KOPT-K1 (cell line): Measurements from ENCODE around the gene C5orf58.
A peak's percentile ranks its signal among the peaks of the same experiment; 100 is the strongest.

ENCODE experiments used
- H3K27ac ChIP-seq: fragments of 200-600 bp; sonication (generic); 2 replicates; pipeline ENCODE4 v1.5.1; 2016; ENCODE audit warnings: antibody characterized with exemption, mild to moderate bottlenecking, low read depth, low read length; ENCODE audit not compliant: poor library complexity, severe bottlenecking
- H3K36me3 ChIP-seq: fragments of 200-600 bp; sonication (generic); 2 replicates; pipeline ENCODE4 v1.5.1; 2017; ENCODE audit warnings: antibody characterized with exemption, mild to moderate bottlenecking, low read length, moderate library complexity; ENCODE audit not compliant: insufficient read depth
- H3K9me3 ChIP-seq: fragments of 200-600 bp; sonication (generic); 2 replicates; pipeline ENCODE4 v1.5.1; 2017; ENCODE audit warnings: antibody characterized with exemption, low read length, mild to moderate bottlenecking; ENCODE audit not compliant: insufficient read depth, poor library complexity, severe bottlenecking

The C5orf58 gene

GRCh38 chr5:170262061-170263045 is 29.6 kb downstream of the C5orf58 start:
- H3K36me3 ChIP-seq: peaks cover 99% of the 10 kb centered on the region
- H3K27ac ChIP-seq: peak overlapping the region; percentile 82
- H3K9me3 ChIP-seq: no peaks in the 10 kb centered on the region

- H3K9me3 ChIP-seq: no peaks in the 10 kb centered on the region
- no peak overlapping the region for H3K27ac ChIP-seq
- peaks cover 99% of the 10 kb centered on the region for H3K36me3 ChIP-seq
These were observed 31.1 kb downstream of the C5orf58 start for GRCh38 chr5:170263906-170264305.

GRCh38 chr5:170265522-170265921 is 32.7 kb downstream of the C5orf58 start:
- peaks cover 99% of the 10 kb centered on the region for H3K36me3 ChIP-seq
- H3K27ac ChIP-seq: peak overlapping the region; percentile 60
- no peaks in the 10 kb centered on the region for H3K9me3 ChIP-seq

- no peaks in the 10 kb centered on the region for H3K9me3 ChIP-seq
- H3K36me3 ChIP-seq: peaks cover 99% of the 10 kb centered on the region
- peak overlapping the region; percentile 60 for H3K27ac ChIP-seq
These were observed 34.0 kb downstream of the C5orf58 start for GRCh38 chr5:170266570-170267381.

- Histone ChIP-seq H3K9me3 (no peaks in the 10 kb centered on the region), H3K27ac (peak overlapping the region; percentile 60), H3K36me3 (peaks cover 99% of the 10 kb centered on the region)
These were observed 34.8 kb downstream of the C5orf58 start for GRCh38 chr5:170267431-170268152.

- Histone ChIP-seq H3K27ac (peak overlapping the region; percentile 60), H3K36me3 (peaks cover 99% of the 10 kb centered on the region), H3K9me3 (no peaks in the 10 kb centered on the region)
These were observed 35.4 kb downstream of the C5orf58 start for GRCh38 chr5:170268153-170268689.

GRCh38 chr5:170268884-170269283 is 36.1 kb downstream of the C5orf58 start:
- peak overlapping the region; percentile 60 for H3K27ac ChIP-seq
- peaks cover 99% of the 10 kb centered on the region for H3K36me3 ChIP-seq
- H3K9me3 ChIP-seq: no peaks in the 10 kb centered on the region

- H3K27ac ChIP-seq: peak overlapping the region; percentile 60
- no peaks in the 10 kb centered on the region for H3K9me3 ChIP-seq
- peaks cover 99% of the 10 kb centered on the region for H3K36me3 ChIP-seq
These were observed 36.8 kb downstream of the C5orf58 start for GRCh38 chr5:170269579-170269978.

GRCh38 chr5:170270293-170271069 is 37.7 kb downstream of the C5orf58 start:
- Histone ChIP-seq H3K9me3 (no peaks in the 10 kb centered on the region), H3K27ac (peak overlapping the region; percentile 43), H3K36me3 (peaks cover 99% of the 10 kb centered on the region)

GRCh38 chr5:170273968-170274710 is 41.4 kb downstream of the C5orf58 start:
- Histone ChIP-seq H3K27ac (peak overlapping the region; percentile 96), H3K36me3 (peaks cover 86% of the 10 kb centered on the region), H3K9me3 (no peaks in the 10 kb centered on the region)

GRCh38 chr5:170275376-170275994 is 42.7 kb downstream of the C5orf58 start:
- H3K36me3 ChIP-seq: peaks cover 79% of the 10 kb centered on the region
- H3K9me3 ChIP-seq: no peaks in the 10 kb centered on the region
- H3K27ac ChIP-seq: peak overlapping the region; percentile 96

GRCh38 chr5:170276140-170276539 is 43.4 kb downstream of the C5orf58 start:
- Histone ChIP-seq H3K9me3 (no peaks in the 10 kb centered on the region), H3K27ac (peak overlapping the region; percentile 96), H3K36me3 (peaks cover 76% of the 10 kb centered on the region)

- peaks cover 76% of the 10 kb centered on the region for H3K36me3 ChIP-seq
- H3K27ac ChIP-seq: peak overlapping the region; percentile 96
- H3K9me3 ChIP-seq: no peaks in the 10 kb centered on the region
These were observed 45.1 kb downstream of the C5orf58 start for GRCh38 chr5:170277867-170278281.
